GM21737 (cell line): ENCODE measurements around the gene LENG9.

ENCODE experiments used
- ATAC-seq: cut with Tn5 transposase; IDR thresholded peaks from one replicate; pipeline ENCODE4 v1.9.1; 2021; ENCODE audit warnings: mild to moderate bottlenecking, moderate library complexity; ENCODE audit not compliant: unreplicated experiment

The LENG9 gene

GRCh38 chr19:54422136-54422535 is 41.4 kb downstream of the LENG9 start:
- ATAC-seq, result no peak

- ATAC-seq, result no peak
These were observed 42.1 kb downstream of the LENG9 start for GRCh38 chr19:54421521-54421920.

GRCh38 chr19:54421169-54421516 is 42.4 kb downstream of the LENG9 start:
- ATAC-seq, result no peak

- ATAC-seq, result no peak
These were observed 43.0 kb downstream of the LENG9 start for GRCh38 chr19:54420383-54421168.

GRCh38 chr19:54420068-54420382 is 43.6 kb downstream of the LENG9 start:
- ATAC-seq, result no peak

DNA sequence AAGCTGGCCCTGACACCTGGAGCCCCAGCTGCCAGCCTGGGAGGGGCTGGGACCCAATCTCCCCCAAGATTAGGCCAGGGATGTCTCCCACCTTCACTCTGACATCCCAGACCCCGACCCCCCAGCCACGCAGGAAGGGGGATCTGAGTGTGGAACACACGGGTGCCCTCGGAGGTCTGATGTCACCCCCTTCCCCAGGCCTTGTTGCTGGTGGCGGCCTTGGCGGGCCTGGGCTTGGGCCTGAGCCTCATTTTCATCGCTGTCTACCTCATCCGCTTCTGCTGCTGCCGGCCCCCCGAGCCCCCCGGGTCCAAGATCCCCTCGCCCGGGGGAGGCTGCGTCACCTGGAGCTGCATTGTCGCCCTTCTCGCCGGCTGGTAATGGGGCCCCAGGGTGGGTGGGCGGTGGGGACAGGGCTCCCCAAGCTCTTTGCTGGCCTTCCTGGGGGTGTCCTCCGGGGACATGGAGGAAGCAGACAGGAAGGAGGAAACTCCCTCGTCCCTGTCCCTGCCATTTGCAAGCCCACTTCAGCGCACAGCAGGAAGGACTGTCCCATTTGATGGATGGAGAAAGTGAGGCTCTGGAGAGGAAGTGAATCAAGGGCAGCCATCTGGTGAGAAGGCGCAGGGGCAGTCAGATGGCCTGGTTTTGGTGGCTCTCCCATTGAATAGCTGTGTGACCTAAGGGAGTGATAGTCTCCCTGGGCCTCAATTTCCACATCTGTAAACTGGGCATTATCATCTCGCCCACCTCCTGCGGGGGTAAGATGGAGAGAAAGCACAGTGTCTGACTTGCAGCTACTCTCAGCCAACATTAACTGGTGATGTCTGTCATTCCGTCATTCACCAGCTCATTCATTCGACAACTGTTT is 44.4 kb downstream of the LENG9 start:
- ATAC-seq, result no peak

DNA sequence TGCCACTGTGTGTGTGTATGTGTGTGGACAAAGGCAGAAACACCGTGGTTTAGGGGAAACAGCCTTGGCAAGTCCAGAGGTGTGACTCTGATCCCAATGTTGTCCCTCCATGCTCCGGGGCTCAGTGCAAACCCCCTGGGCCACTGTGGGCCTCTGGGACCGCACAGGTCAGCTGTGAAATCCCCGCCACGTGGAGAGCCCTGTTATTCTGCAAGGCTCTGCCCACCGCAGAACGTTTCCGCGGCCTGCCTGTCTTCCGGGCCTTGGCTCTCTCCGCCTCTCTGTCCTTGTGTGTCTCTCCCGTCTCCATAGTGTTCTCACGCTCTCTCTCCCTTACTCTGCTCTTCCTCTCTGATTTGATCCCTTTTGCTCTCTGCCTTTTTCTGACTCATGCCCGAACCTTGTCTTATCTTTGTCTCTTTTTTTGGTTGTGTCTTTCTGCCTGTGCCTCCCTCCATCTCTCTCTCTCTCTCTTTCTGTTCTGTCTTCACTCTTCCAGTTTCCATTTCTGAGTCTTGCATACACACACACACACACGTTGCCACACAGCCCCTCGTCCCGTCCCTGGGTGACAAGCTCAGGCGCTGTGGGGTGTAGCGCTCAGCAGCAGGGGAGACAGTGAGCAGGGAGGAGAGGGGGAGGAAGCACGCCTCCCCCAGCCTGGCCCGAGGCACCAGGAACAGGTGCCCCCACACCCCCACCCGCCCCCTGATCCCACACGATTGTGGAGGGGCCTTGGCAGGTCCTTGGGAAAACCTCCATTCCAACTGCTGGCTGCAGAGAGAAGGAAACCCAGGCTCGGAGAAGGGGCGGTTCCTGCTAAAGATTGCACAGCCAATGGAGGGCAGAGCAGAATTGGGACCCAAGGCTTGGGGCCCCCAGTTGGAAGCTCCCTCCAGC is 45.3 kb downstream of the LENG9 start:
- no peak for ATAC-seq

GRCh38 chr19:54416695-54417491 is 46.7 kb downstream of the LENG9 start:
- no peak for ATAC-seq

DNA sequence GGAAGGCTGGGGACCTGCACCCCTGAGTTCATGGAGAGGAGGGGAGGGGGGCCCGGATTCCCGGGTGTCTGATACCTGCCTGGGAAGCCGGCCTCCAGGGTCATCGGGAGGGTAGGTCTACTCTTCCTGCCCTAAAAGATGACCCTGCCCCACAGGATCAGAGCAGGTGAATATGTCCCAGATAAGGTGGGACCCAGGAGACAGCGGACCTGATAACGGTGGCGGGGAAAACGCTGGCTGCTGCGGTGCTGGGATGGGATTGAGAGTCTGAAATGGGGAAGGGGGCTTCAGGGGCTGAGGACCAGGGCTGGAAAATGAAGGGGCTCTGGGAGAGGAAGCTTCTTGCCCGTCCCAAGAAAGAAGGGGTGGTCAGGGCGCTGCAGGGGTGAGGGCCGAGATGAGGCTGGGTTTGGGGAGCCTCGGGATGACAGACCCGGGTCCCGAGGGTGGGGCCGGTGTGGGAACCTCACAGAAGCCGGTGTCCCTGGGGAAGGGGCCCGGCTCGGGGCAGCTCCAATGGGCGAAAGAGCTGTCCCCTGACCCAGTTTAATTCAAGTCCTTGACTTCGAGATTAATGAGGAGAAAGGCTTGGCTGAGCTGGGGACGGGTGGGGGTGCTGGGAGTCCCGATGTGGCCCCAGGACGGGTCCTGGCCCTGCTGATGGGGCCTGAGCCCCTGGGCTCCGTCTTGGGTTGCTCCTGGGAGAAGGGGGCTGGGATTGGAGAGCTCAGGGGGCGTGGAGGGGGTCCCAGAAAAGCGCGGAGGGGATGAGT is 47.5 kb downstream of the LENG9 start:
- ATAC-seq, result no peak

DNA sequence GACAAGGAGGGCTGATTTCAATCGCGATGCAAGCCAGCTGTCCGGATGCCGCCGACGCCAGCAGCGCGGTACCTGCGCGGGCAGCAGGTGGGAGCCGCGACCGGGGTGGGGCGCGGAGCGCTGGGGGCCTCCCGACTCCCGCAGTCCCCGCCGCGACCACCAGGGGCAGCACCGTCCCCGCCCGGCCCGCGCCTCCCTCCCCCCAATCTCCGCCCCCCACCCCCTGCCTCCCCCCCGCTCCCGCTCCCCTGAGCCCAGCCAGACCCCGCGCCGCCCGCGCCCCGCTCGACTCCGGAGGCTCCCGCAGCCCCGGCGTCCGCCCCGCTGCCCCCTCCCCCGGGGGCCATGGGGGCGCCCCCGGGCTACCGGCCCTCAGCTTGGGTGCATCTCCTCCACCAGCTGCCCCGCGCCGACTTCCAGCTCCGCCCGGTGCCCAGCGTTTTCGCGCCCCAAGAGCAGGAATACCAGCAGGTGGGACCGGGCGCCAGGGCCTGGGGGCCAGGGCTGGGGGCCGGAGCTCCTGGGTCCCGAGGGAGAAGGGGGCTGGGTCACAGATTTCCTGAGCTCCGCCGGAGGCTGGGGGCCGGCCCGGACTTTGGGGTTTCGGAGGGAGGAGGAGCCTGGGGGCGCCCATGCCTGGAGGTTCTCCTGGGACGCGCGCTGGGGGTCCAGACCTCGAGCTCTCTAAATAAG is 48.2 kb downstream of the LENG9 start, which contains the start of gene TTYH1:
Gene TTYH1 (plus strand): TSS at position 257 of the 693 bp plus-strand sequence. CDS start 89 bp downstream, at position 346.
- ATAC-seq, result no peak

DNA sequence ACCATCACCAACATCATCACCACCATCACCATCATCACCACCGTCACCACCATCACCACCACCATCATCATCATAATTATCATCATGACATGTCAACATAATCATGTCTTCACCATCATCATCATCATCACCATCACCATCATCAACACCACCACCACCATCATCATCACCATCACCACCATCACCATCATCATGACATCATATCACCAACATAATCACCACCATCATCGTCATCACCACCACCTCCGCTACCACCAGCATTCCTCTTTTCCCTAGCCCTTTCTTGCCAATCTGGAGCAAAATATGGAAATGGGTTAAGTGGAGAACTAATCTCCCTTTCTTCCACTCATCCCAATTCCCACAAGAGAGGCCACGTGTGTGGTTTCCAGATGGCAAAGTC is 49.4 kb downstream of the LENG9 start:
- ATAC-seq, result no peak

DNA sequence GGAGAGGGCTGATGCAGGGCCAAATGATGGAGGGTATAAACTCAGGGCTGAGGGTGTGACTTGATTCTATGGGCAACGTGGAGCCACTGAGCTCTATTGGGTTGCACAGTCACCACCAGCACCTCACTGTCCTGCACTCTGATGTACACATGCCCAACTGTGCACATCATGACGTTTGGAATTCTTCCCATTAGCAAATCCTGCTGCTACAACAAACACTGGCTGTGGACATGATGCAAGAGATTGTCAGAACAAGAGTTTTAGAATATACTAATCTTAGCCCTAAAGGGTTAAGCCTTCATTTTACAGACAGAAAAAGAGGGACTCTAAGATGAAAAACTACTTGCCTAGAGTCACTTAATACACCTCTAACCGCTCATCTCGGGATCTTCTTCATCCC is 50.7 kb downstream of the LENG9 start:
- no peak for ATAC-seq
